Neural progenitor cell (in vitro differentiated cells): ENCODE results near the gene PGAM1. TPM values are rescaled to one million over a fixed set of nuclear protein-coding genes. Genes with fewer than 3 reads are reported as not detected.
A peak's percentile ranks its signal among the peaks of the same experiment; 100 is the strongest.

Experiments
- DNase-seq: peaks from one replicate; pipeline ENCODE4 v3.0.0-alpha.2; 2016; ENCODE audit warnings: low spot score
- H2AFZ ChIP-seq: fragments of 200-600 bp; sonication (generic); replicated peaks from 2 replicates; pipeline ENCODE4 v1.6.1; 2016; ENCODE audit warnings: antibody characterized with exemption
- H3F3A ChIP-seq: fragments of 200-600 bp; sonication (generic); 2 replicates; pipeline ENCODE4 v1.6.1; 2016; ENCODE audit warnings: antibody characterized with exemption, low read depth
- H3K27ac ChIP-seq: fragments of 200-600 bp; sonication (generic); 2 replicates; pipeline ENCODE4 v1.5.1; 2016; ENCODE audit warnings: mild to moderate bottlenecking
- H3K27me3 ChIP-seq: fragments of 200-600 bp; sonication (generic); 2 replicates; pipeline ENCODE4 v1.6.1; 2016; ENCODE audit warnings: mild to moderate bottlenecking, moderate library complexity
- H3K36me3 ChIP-seq: fragments of 200-600 bp; sonication (generic); 2 replicates; pipeline ENCODE4 v1.5.1; 2016
- H3K4me1 ChIP-seq: fragments of 200-600 bp; sonication (generic); 2 replicates; pipeline ENCODE4 v1.6.1; 2016; ENCODE audit warnings: mixed run types
- H3K4me2 ChIP-seq: fragments of 200-600 bp; sonication (generic); 2 replicates; pipeline ENCODE4 v1.6.1; 2016
- H3K4me3 ChIP-seq: fragments of 200-600 bp; sonication (generic); 2 replicates; pipeline ENCODE4 v1.5.1; 2016
- H3K79me2 ChIP-seq: fragments of 200-600 bp; sonication (generic); 2 replicates; pipeline ENCODE4 v1.6.1; 2016; ENCODE audit warnings: low read depth
- H3K9ac ChIP-seq: fragments of 200-600 bp; sonication (generic); 2 replicates; pipeline ENCODE4 v1.6.1; 2016
- H3K9me3 ChIP-seq: fragments of 200-600 bp; sonication (generic); 2 replicates; pipeline ENCODE4 v1.5.1; 2016; ENCODE audit warnings: low read depth
- H4K20me1 ChIP-seq: fragments of 200-600 bp; sonication (generic); 2 replicates; pipeline ENCODE4 v1.6.1; 2016; ENCODE audit warnings: low read depth
- H3K27ac Mint-ChIP-seq: 3 replicates; pipeline ENCODE4 v1.8.0; 2021; ENCODE audit warnings: mixed read lengths
- H3K27me3 Mint-ChIP-seq: 2 replicates; pipeline ENCODE4 v1.8.0; 2022; ENCODE audit warnings: low read depth, mild to moderate bottlenecking, inconsistent platforms, moderate library complexity, mixed read lengths; ENCODE audit not compliant: insufficient read depth
- H3K36me3 Mint-ChIP-seq: 3 replicates; pipeline ENCODE4 v1.8.0; 2021; ENCODE audit warnings: mixed read lengths
- H3K4me1 Mint-ChIP-seq: 3 replicates; pipeline ENCODE4 v1.8.0; 2021; ENCODE audit warnings: mixed read lengths
- H3K4me3 Mint-ChIP-seq: 3 replicates; pipeline ENCODE4 v1.8.0; 2021; ENCODE audit warnings: mild to moderate bottlenecking, moderate library complexity, mixed read lengths
- H3K9me3 Mint-ChIP-seq: 3 replicates; pipeline ENCODE4 v1.8.0; 2020; ENCODE audit warnings: mixed read lengths
- CTCF ChIP-seq: fragments of 200-600 bp; sonication (generic); IDR thresholded peaks from 2 replicates; pipeline ENCODE4 v1.5.1; 2017; ENCODE audit warnings: antibody characterized with exemption, mild to moderate bottlenecking
- EZH2 ChIP-seq: fragments of 200-600 bp; sonication (generic); IDR thresholded peaks from 2 replicates; pipeline ENCODE4 v1.6.1; 2017; ENCODE audit warnings: antibody characterized with exemption, mild to moderate bottlenecking, moderate library complexity
- EZH2phosphoT487 ChIP-seq: fragments of 200-600 bp; sonication (generic); IDR thresholded peaks from 2 replicates; pipeline ENCODE4 v1.6.1; 2017; ENCODE audit warnings: antibody characterized with exemption
- total RNA-seq: library from RNA; depleted of rRNA; stranded (reverse); fragments of >200 nt; gene quantifications from 2 replicates; pipeline ENCODE4 v1.2.3, GENCODE V29; 2015; ENCODE audit warnings: low replicate concordance

PGAM1 gene
- total RNA-seq, 1 donor from 2014 or later, result 887 TPM

- Histone ChIP-seq H3K36me3 (no peaks in the 10 kb centered on the region), H3K27ac (no peak overlapping the region), H3K27me3 (no peaks in the 10 kb centered on the region), H4K20me1 (no peaks in the 10 kb centered on the region), H3K4me3 (no peak overlapping the region), H3K79me2 (no peaks in the 10 kb centered on the region), H3K4me2 (no peak overlapping the region), H3F3A (peaks cover 7% of the 10 kb centered on the region), H3K4me1 (no peaks in the 10 kb centered on the region), H2AFZ (no peak overlapping the region), H3K9me3 (no peaks in the 10 kb centered on the region), H3K9ac (no peak overlapping the region)
- Mint-ChIP-seq H3K27ac (no peak overlapping the region), H3K27me3 (peaks cover 12% of the 10 kb centered on the region), H3K9me3 (no peaks in the 10 kb centered on the region), H3K36me3 (no peaks in the 10 kb centered on the region), H3K4me1 (peaks cover 17% of the 10 kb centered on the region), H3K4me3 (no peak overlapping the region)
- TF ChIP-seq EZH2, result no peak
- no peak for TF ChIP-seq CTCF
- no peak for TF ChIP-seq EZH2phosphoT487
- DNase-seq, result no peak
Measured at GRCh38 chr10:97407952-97408248, 18.1 kb upstream of the PGAM1 start.

GRCh38 chr10:97408496-97408992, 17.4 kb upstream of the PGAM1 start:
- Histone ChIP-seq H3K4me1 (no peaks in the 10 kb centered on the region), H3K36me3 (no peaks in the 10 kb centered on the region), H3K27ac (no peak overlapping the region), H3K4me3 (no peak overlapping the region), H2AFZ (no peak overlapping the region), H3K9ac (no peak overlapping the region), H3K79me2 (no peaks in the 10 kb centered on the region), H3F3A (peaks cover 8% of the 10 kb centered on the region), H3K4me2 (no peak overlapping the region), H4K20me1 (no peaks in the 10 kb centered on the region), H3K9me3 (no peaks in the 10 kb centered on the region), H3K27me3 (no peaks in the 10 kb centered on the region)
- Mint-ChIP-seq H3K27me3 (peaks cover 8% of the 10 kb centered on the region), H3K36me3 (no peaks in the 10 kb centered on the region), H3K4me1 (peaks cover 21% of the 10 kb centered on the region), H3K9me3 (no peaks in the 10 kb centered on the region), H3K4me3 (no peak overlapping the region), H3K27ac (no peak overlapping the region)
- DNase-seq, result no peak
- TF ChIP-seq EZH2 (no peak), CTCF (no peak), EZH2phosphoT487 (no peak)

- Mint-ChIP-seq H3K4me1 (peaks cover 28% of the 10 kb centered on the region), H3K9me3 (no peaks in the 10 kb centered on the region), H3K36me3 (no peaks in the 10 kb centered on the region), H3K27ac (no peak overlapping the region), H3K27me3 (peaks cover 2% of the 10 kb centered on the region), H3K4me3 (no peak overlapping the region)
- no peaks in the 10 kb centered on the region for H3K36me3 ChIP-seq
- H3K4me2 ChIP-seq, result no peak overlapping the region
- no peak overlapping the region for H3K9ac ChIP-seq
- H2AFZ ChIP-seq, result no peak overlapping the region
- no peak for DNase-seq
- H3K4me1 ChIP-seq, result no peaks in the 10 kb centered on the region
- no peaks in the 10 kb centered on the region for H3K27me3 ChIP-seq
- no peaks in the 10 kb centered on the region for H4K20me1 ChIP-seq
- H3K4me3 ChIP-seq, result no peak overlapping the region
- no peak overlapping the region for H3K27ac ChIP-seq
- peaks cover 16% of the 10 kb centered on the region for H3F3A ChIP-seq
- no peaks in the 10 kb centered on the region for H3K79me2 ChIP-seq
- no peaks in the 10 kb centered on the region for H3K9me3 ChIP-seq
- TF ChIP-seq EZH2phosphoT487 (no peak), EZH2 (no peak), CTCF (no peak)
Measured at GRCh38 chr10:97411406-97411805, 14.6 kb upstream of the PGAM1 start.

- Histone ChIP-seq H3F3A (peaks cover 19% of the 10 kb centered on the region), H3K27me3 (no peaks in the 10 kb centered on the region), H3K36me3 (no peaks in the 10 kb centered on the region), H3K4me2 (no peak overlapping the region), H3K4me3 (no peak overlapping the region), H3K9ac (no peak overlapping the region), H3K79me2 (no peaks in the 10 kb centered on the region), H3K9me3 (no peaks in the 10 kb centered on the region), H4K20me1 (no peaks in the 10 kb centered on the region), H3K27ac (no peak overlapping the region), H2AFZ (no peak overlapping the region), H3K4me1 (peaks cover 8% of the 10 kb centered on the region)
- no peak overlapping the region for H3K4me3 Mint-ChIP-seq
- TF ChIP-seq CTCF, result no peak
- TF ChIP-seq EZH2phosphoT487, result no peak
- no peak for TF ChIP-seq EZH2
- peaks cover 32% of the 10 kb centered on the region for H3K4me1 Mint-ChIP-seq
- H3K36me3 Mint-ChIP-seq, result no peaks in the 10 kb centered on the region
- DNase-seq, result no peak
- peaks cover 2% of the 10 kb centered on the region for H3K27me3 Mint-ChIP-seq
- H3K27ac Mint-ChIP-seq, result peak overlapping the region; percentile 6
- no peaks in the 10 kb centered on the region for H3K9me3 Mint-ChIP-seq
Measured at GRCh38 chr10:97412891-97413304, 13.1 kb upstream of the PGAM1 start.
